ENCODE measurements around the gene ZNHIT2.

ZNHIT2 gene

DNA sequence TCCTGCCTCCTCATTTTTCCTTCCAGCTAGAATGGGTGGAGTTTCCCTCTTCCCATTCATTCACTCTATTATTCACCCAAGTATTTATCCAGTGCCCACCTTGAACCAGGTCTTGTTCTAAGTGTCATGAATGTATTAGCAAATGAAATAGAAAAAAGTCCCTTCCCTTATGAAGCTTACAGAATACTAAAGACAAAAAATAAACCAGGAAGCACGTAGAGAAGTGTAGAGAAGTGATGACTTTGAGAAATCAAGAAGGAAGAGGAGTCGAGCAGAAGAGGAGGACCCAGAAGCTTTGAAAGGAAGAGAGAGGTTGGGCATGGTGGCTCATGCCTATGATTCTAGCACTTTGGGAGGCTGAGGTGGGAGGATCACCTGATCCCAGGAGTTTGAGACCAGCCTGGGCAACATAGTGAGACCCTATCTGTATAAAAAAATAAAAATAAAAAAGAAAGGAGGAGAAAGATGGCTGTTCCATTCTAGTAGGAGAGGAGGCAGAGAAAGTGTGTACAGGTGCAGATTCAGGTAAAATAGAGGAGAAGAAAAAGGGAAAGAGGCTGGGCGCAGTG lies 33.9 kb upstream of the ZNHIT2 start:
- TF ChIP-seq TCF12 (IDR thresholded peaks at IDR 0.05; ENCODE audit: low read depth) = no peak
- TF ChIP-seq FOXM1 (IDR thresholded peaks at IDR 0.05; ENCODE audit: borderline replicate concordance, low read depth) = no peak
- no peak for TF ChIP-seq CEBPB (IDR thresholded peaks at IDR 0.05)
- no peak for TF ChIP-seq TAF1 (IDR thresholded peaks at IDR 0.05; ENCODE audit: low read depth)
- TF ChIP-seq TEAD4 (IDR thresholded peaks at IDR 0.05) = no peak
- TF ChIP-seq ZBTB7A (IDR thresholded peaks at IDR 0.05; ENCODE audit: low read depth) = no peak
- no peak for TF ChIP-seq EGR1 (IDR thresholded peaks at IDR 0.05)
- no peak for TF ChIP-seq EP300 (IDR thresholded peaks at IDR 0.05; ENCODE audit: borderline replicate concordance)
- TF ChIP-seq, protein P1, sequence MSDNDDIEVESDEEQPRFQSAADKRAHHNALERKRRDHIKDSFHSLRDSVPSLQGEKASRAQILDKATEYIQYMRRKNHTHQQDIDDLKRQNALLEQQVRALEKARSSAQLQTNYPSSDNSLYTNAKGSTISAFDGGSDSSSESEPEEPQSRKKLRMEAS (IDR thresholded peaks at IDR 0.05) = no peak
- TF ChIP-seq, protein P2, sequence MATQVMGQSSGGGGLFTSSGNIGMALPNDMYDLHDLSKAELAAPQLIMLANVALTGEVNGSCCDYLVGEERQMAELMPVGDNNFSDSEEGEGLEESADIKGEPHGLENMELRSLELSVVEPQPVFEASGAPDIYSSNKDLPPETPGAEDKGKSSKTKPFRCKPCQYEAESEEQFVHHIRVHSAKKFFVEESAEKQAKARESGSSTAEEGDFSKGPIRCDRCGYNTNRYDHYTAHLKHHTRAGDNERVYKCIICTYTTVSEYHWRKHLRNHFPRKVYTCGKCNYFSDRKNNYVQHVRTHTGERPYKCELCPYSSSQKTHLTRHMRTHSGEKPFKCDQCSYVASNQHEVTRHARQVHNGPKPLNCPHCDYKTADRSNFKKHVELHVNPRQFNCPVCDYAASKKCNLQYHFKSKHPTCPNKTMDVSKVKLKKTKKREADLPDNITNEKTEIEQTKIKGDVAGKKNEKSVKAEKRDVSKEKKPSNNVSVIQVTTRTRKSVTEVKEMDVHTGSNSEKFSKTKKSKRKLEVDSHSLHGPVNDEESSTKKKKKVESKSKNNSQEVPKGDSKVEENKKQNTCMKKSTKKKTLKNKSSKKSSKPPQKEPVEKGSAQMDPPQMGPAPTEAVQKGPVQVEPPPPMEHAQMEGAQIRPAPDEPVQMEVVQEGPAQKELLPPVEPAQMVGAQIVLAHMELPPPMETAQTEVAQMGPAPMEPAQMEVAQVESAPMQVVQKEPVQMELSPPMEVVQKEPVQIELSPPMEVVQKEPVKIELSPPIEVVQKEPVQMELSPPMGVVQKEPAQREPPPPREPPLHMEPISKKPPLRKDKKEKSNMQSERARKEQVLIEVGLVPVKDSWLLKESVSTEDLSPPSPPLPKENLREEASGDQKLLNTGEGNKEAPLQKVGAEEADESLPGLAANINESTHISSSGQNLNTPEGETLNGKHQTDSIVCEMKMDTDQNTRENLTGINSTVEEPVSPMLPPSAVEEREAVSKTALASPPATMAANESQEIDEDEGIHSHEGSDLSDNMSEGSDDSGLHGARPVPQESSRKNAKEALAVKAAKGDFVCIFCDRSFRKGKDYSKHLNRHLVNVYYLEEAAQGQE (IDR thresholded peaks at IDR 0.05; ENCODE audit: low read depth) = no peak
- no peak for TF ChIP-seq NFIC (IDR thresholded peaks at IDR 0.05)
- TF ChIP-seq CREB1 (IDR thresholded peaks at IDR 0.05; ENCODE audit: low read depth) = no peak
- TF ChIP-seq RAD21 (IDR thresholded peaks at IDR 0.05; ENCODE audit: low read depth) = no peak

DNA sequence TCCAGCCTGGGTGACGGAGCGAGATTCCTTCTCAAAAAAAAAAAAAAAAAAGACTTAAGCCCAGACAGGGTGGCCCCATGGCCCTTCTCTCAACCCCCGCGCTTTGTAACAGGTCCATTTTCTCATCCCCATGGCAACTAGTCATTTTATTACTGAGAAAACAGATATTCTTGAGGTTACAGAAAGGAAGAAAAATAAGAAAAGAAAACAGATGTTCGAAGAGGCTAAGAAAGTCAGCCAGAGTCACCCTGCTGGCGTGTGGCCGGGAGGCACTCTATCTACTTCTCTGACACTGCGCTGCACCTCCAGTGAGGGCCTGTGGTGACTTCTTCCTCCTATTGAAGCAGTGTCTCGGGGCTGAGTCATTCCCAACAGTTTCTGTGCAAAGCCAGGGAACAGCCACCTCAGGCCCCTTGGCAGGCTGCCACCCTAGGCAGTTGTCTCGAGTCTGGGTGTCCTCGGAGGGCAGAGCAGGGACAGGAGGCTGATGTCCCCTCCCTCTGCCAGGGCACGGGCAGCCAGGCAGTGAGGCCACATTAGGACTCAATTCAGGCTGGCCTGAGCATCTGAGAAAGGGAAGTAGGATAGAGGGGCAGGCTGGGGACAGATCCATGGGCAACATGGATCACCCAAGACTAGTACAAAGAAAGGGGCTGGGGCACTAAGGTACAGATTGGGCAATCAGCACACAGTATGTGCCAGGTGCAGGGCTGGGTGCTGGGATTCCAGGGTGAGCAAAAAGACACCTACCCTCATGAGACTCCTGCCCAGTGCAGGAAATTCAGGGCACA lies 33.2 kb upstream of the ZNHIT2 start:
- TF ChIP-seq, protein P2 (IDR thresholded peaks at IDR 0.05; ENCODE audit: low read depth) = no peak
- TF ChIP-seq, protein P3, sequence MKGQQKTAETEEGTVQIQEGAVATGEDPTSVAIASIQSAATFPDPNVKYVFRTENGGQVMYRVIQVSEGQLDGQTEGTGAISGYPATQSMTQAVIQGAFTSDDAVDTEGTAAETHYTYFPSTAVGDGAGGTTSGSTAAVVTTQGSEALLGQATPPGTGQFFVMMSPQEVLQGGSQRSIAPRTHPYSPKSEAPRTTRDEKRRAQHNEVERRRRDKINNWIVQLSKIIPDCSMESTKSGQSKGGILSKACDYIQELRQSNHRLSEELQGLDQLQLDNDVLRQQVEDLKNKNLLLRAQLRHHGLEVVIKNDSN (IDR thresholded peaks at IDR 0.05) = no peak
- TF ChIP-seq CEBPB (IDR thresholded peaks at IDR 0.05) (peak; percentile 57), EGR1 (IDR thresholded peaks at IDR 0.05) (no peak), TEAD4 (IDR thresholded peaks at IDR 0.05) (no peak), TCF12 (IDR thresholded peaks at IDR 0.05; ENCODE audit: low read depth) (no peak), ZBTB7A (IDR thresholded peaks at IDR 0.05; ENCODE audit: low read depth) (no peak), NFIC (IDR thresholded peaks at IDR 0.05) (peak; percentile 75)

DNA sequence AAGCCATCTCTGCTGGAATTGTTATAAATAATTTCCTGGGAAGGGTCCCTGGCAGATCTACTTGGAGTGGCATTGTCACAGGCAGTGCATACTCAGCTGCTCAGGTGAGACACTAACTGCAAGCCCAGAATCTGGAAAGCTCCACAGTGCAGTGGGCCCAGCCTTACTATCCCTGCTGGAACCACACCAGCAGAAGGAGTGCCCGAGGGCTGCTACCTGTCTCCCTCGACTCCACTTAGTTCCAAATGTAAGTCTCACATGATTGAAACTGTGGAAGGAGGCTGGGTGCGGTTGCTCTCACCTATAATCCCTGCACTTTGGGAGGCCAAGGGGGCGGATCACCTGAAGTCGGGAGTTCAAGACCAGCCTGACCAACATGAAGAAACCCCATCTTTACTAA lies 31.2 kb upstream of the ZNHIT2 start:
- TF ChIP-seq, protein P1 (IDR thresholded peaks at IDR 0.05) = no peak
- TF ChIP-seq EP300 (IDR thresholded peaks at IDR 0.05; ENCODE audit: borderline replicate concordance) (no peak), NFIC (IDR thresholded peaks at IDR 0.05) (no peak), TCF12 (IDR thresholded peaks at IDR 0.05; ENCODE audit: low read depth) (no peak), TEAD4 (IDR thresholded peaks at IDR 0.05) (no peak), FOXM1 (IDR thresholded peaks at IDR 0.05; ENCODE audit: borderline replicate concordance, low read depth) (no peak), TAF1 (IDR thresholded peaks at IDR 0.05; ENCODE audit: low read depth) (no peak)
- TF ChIP-seq, protein P3 (IDR thresholded peaks at IDR 0.05) = no peak
- TF ChIP-seq, protein P2 (IDR thresholded peaks at IDR 0.05; ENCODE audit: low read depth) = no peak

DNA sequence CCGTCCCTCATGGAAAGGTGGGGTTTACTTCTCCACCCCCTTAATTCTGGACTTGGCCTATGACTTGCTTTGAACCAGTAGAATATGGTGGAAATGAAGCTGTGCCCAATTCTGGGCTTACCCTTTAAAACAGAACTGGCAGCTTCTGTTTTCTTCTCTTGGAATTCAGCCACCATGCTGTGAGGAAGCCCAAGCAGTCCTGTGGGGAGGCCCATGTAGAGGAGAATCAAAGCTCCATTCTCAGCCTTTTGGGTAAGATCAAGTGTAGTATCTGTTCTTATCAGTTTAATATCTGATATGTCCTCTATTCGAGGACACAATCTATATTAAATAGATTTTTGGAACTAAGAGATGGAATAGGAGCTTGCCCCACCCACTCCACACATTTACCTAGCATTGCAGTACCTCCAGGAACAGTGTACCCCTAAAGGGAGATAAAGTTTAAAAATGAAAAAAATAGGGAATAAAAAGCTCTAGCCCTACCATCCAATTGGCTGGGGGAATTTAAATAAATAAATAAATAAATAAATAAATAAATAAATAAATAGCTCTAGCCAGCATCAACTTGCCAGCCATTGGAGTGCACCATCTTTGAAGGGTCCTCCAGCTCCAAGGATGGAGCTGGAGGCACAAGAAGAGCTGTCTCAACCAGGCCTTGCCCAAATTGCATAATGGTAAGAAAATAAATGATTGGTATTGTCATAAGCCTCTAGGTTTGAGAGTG lies 30.0 kb upstream of the ZNHIT2 start:
- TF ChIP-seq YY1 (IDR thresholded peaks at IDR 0.05; ENCODE audit: low read depth) (peak; percentile 22; the same call in 1 of the 2 replicates), RAD21 (IDR thresholded peaks at IDR 0.05; ENCODE audit: low read depth) (no peak)
